Cerebellar cortex (tissue), 1 donor: ENCODE data around the gene NTN5.
"Not testable (repeated sequence)": the region's sequence is repeated elsewhere in the genome, so short reads cannot be mapped to it uniquely, and the experiment has no call there.

Experiments
- DNase-seq: peaks from one replicate; pipeline ENCODE4 v3.0.0-alpha.2; 2015; ENCODE audit warnings: low spot score

The NTN5 gene

DNA sequence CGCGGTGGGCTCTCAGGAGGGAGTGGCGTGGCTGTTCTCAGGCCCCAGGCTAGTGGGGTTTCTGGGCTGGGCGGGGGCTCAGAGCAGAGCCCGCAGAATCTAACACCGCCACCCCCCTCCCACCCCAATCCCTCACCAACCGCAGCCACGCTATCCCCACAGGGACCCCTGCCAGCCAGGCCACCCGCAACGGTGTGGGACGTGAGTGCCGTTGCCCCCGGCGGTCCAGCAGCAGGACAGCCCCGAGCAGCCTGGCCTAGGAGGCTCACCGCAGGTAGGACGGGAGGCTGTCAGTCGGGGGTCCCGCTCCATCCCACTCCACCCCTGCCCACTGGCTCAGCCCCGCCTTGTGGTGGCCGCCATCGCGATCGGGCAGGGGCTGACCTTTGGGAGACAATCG is at the start of gene NTN5:
Gene NTN5 (minus strand): TSS at position 24 of the 400 bp plus-strand sequence. CDS start 2,031 bp downstream, outside the sequence.
- no peak for DNase-seq

DNA sequence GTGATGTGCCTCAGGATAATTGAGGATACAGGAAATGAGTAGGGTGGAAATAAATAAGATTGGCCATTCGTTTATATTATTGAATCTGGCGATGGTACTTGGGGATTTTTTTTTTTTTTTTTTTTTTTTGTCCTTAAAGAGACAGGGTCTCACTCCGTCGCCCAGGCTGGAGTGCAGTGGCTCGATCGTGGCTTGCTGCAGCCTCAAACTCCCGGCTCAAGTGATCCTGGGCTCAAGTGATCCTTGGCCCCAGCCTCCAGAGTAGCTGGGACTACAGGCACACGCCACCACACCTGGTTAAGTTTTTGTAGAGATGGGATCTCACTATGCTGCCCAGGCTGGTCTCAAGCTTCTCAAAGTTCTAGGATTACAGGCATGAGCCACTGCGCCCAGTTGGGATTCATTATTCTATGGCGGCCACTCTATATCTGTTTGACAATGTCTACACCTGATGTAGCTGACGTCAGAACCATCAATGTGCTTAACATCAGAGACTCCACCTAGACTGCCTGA is 49.4 kb upstream of the NTN5 start:
- DNase-seq = no peak

DNA sequence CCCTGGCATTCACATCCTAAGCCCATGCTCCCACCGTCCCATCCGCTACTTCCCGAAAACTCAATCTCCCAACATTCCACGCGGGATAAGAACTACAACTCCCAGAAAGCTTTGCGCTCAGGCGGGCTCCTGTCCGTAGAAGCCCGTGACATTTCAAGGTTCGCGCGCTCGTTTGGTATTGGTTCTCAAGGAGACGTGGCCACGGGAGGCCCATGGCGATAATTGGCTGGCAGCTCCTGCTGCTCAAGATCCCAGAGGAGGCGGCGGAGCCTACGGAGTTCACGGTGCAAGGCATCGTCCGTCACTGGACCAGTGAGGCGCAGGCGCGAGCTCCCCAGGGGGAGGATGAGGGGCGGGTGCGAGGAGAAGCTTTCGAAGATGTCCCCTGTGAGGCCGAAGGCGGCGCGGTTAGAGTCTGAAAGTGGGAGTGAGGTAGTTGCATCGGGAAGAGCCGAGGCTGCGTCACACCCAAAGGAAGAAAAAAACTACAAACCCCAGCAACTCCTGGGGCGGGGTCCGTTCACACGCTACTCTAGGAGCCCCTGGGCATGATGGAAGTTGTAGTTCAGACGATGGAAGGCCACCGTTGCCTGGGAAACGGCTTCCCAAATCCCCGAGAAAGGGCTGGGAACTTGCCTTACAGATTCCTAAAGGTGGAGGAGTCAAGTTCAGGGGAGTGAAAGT is 47.9 kb upstream of the NTN5 start:
- peak; percentile 100 for DNase-seq

DNA sequence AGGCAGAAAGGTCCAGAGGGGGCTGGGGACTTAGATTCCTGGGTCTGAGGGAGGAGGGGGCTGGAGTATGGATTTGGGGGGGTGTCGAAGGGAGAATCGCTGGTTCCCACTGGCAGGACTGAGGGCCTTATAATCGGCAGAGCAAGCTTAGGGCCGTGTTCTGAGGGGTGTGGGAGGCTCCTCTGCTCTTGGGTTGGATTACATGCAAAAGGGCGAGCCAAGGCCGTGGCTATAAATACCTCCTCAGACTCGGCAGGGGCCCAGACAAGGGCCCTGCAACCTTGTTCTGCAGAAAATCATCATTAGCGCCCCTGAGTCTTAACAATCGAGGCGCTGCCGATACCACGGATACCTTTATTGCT is 47.4 kb upstream of the NTN5 start:
- DNase-seq = no peak

GRCh38 chr19:48719263-48720171 is 46.7 kb upstream of the NTN5 start, which contains the start of gene MAMSTR:
TSS of gene MAMSTR (minus strand) at chr19:48719725. CDS start at chr19:48719031, 694 bp downstream.
- DNase-seq = no peak

DNA sequence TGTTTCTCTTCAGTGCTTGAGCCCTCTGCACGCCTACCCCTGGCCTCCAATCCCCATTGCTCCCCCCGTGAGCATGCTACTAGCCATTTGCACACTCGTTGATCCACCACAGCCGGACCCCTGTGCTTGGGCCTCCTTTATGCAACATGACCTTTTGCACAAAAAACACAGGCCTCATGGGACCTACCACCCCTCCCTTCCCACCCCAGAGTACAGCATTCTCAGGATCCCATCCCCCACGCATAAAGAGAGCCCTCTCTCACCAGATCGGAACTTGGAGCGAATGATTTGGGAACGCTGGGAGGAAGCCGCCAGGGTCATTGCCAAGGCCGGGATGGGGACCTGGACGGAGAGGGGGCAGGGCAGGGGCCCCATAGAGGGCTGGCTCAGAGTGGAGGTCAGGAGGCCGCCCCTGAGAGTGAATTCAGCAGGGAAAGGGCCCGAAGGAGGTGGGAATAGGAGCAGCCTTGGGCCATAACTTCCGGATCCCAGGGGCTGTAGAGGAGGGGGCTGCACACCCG is 46.0 kb upstream of the NTN5 start:
- no peak for DNase-seq

DNA sequence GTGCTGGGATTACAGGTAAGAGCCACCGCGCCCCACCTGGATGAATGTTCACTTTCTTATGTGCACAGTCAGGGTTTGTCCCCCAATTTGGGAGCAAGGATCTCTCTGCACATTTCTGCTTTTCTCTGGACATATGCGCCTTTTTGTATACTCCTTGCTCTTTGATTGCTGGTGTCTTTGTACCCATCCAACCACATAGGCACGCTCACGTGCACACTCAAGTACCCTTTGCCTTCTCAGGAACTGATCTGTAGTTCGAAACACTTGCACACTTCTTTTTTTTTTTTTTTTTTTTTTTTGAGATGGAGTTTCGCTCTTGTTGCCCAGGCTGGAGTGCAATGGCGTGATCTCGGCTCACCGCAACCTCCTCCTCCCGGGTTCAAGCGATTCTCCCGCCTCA is 45.3 kb upstream of the NTN5 start:
- not testable (repeated sequence) for DNase-seq

- peak; percentile 75 for DNase-seq
Observed at GRCh38 chr19:48716562-48717291, 43.9 kb upstream of the NTN5 start.

DNA sequence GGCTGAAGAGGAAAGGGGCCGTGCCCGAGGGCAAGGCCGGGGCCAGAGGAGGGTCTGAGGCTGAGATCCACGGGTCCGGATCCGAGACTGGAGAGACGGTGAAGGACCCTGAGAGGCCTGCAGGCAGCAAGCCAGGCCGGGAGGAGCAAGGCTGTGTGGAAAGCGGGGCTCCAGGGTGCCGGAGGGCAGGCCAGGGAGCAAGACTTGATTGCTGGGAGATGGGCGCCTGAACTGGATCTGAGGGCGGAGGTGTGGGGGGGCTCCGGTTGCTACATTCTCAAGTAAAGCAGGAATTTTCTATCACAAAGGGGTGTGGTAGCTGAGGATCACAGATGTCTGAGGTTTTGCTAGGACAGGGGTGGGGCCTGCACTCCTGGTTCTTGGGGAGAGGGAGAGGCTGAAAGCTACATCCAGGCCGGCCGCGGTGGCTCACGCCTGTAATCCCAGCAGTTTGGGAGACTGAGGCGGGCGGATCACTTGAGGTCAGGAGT is 42.9 kb upstream of the NTN5 start:
- DNase-seq = peak; percentile 46

DNA sequence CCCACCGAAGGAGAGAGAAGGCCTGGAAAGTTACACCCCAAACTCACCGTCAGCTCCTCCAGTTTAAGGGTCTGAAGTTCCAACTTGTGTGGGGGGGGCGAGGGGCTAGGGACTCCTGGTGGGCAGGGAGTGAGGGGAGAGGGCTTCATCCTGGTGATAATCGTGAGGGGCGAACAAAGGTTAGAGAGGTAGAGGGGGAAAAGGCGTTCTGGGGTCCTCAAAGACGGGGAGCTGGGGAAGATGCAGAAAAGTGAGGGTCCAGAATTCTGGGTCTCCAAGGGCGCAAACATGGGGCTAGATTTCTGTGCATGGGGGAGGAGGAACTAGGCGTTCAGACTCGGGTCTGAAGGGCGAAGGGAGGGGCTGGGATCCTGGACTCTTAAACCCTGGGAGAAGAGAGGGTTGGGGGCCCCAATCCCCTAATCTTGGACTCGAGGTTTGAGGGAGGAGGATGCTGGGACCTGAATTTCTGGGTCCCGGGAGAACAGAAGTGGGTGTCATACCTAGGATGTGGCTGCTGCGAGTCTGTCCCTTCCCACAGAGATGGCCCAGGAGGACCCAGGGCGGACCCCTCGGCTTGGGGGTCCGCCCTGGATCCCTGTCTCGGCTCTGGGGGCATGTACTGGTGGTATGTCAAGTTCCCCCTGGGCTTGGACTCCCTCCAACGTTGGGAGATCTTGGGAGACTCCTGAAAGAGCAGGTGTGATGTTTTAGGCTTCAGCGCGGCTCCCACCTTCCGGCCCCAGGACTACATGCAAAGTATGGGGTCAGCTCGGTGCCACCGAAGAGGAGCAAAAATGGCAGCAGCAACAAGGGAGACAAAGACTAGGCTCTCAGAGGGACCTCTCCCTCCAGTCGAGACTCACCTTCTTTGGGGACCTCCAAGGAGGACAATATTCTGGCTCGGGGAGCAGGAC is 42.2 kb upstream of the NTN5 start:
- DNase-seq = no peak

GRCh38 chr19:48713864-48714755 is 41.3 kb upstream of the NTN5 start:
- DNase-seq = peak; percentile 100

DNA sequence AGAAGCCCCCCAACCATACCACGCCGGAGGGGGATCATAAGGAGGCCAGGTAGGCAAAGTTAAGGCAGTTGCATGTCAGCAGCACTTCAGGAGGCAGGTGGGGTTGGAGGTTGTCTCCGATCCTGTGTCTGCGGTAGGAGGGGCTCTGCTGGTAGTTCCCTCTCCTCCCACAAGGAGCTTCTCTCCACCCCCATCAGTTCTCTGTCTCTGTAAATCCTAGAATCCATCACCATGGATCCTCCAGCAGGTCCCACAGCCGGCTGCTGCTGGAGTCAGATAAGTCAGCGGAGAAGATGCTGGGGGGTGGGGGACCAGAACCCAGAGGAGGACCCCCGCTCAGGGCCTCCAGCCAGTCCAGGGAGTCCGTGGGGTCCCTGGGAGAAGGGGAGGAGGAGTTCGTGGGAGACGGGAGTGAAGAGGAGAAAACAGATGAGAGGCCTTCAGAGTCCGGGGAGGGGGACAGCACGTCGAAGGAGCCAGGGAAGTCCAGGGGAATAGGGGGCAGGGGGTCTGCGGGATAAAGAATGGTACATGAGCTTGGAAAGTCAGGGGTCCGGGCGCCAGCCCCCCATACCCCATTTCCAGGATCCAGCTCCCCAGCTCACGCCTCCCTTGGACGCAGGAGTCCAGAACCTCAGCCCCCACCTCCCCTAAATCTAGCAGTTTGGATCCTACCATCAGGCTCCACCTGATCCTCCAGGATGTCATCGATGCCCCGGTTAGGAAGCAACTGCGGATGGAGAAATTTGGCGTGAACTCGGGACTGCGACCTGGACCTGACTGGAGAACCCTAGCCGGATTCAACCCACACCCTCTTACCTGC is 40.4 kb upstream of the NTN5 start:
- peak; percentile 56 for DNase-seq

DNA sequence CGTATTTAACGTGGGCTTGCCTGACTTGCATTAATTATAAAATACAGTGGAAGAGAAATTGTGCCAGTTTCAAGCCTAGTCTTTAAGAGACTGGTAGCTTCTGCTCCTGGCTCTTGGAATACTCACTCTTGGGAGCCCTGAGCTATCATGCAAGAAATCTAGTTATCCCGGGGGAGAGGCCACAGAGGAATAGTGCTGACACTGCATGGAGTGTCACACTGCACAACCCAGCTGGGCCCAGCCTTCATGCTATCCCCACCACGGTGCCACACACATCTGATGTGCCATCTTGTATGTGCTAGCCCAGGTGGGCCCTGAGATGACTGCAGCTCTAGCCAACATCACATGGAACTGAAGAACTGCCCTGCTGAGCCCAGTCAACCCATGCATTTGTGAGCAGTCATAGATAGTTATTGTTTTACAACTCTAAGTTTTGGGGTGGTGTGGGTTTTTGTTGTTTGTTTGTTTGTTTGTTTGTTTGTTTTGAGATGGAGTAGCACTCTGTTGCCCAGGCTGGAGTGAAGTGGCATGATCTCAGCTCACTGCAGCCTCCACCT is 38.4 kb upstream of the NTN5 start:
- DNase-seq = no peak

DNA sequence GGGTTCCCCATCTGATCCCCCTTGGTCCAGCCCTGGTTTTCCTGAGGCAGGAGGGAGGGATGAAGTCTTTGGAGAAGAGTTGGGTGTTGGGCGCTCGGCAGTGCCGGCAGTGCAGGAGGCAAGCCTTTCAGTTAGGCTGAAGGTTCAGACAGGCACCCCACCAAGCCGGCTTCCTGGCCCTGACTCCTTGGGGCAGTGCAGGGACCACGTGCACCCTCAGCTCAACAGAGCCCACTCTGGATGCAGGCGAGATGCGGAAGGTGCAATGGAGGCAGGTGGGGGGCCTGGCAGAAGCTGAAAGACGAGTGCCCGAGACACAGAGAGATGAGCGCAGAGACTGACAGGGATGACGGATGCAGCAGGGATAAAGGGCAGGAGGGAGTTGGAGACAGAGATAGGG is 35.7 kb upstream of the NTN5 start:
- no peak for DNase-seq

GRCh38 chr19:48705431-48705830 is 32.6 kb upstream of the NTN5 start:
- no peak for DNase-seq

- no peak for DNase-seq
Observed at GRCh38 chr19:48703316-48703715, 30.5 kb upstream of the NTN5 start.

GRCh38 chr19:48702701-48703100 is 29.9 kb upstream of the NTN5 start:
- DNase-seq = no peak

GRCh38 chr19:48698046-48698445 is 25.2 kb upstream of the NTN5 start:
- peak; percentile 40 for DNase-seq
